Spleen (tissue), 7 donors: ENCODE measurements around the gene LTF.

Experiments used
- CTCF ChIP-seq, 11 experiments: fragments of 200-600 bp in 7 of 11; fragments of 450-650 bp in 4 of 11; sonication (generic) in 4 of 11; IDR thresholded peaks in 8 of 11; conservative IDR thresholded peaks in 3 of 11; 1 replicate in 7 of 11; 2 replicates in 4 of 11; pipeline versions ENCODE4 v1.4.0 to v1.8.0; 2016 to 2021; ENCODE audit warnings: antibody characterized with exemption in 11 of 11, inconsistent platforms in 4 of 11, mild to moderate bottlenecking in 1 of 11
- POLR2A ChIP-seq, 3 donors: fragments of 450-650 bp; IDR thresholded peaks; one replicate each; pipeline ENCODE4 v1.5.1; 2017; ENCODE audit warnings: antibody characterized with exemption in 3 of 3, mild to moderate bottlenecking in 1 of 3
- POLR2AphosphoS5 ChIP-seq, 3 donors: sonication (generic); formaldehyde crosslinking; IDR thresholded peaks; one replicate each; pipeline ENCODE4 v1.5.1; 2017; ENCODE audit warnings: antibody characterized with exemption in 3 of 3
- donor health status: DM: no; HTN: no; CAD: no; lungs with moderate emphysema.
- donor health status: DM: no; HTN: no; CAD: no.
- donor health status: DM: no; HTN: no; CAD: no.

- no peak for TF ChIP-seq CTCF (IDR thresholded peaks at IDR 0.05 in 8 of 11, conservative IDR thresholded peaks at IDR 0.05 in 3 of 11)
- TF ChIP-seq POLR2A (IDR thresholded peaks at IDR 0.05), result no peak
- TF ChIP-seq POLR2AphosphoS5 (IDR thresholded peaks at IDR 0.05), result no peak
These were observed 8.6 kb downstream of the LTF start for GRCh38 chr3:46456118-46456517.
